Measurements from ENCODE around the gene FUOM. TPM values are rescaled to one million over a fixed set of nuclear protein-coding genes. Genes with fewer than 3 reads are reported as not detected.

FUOM gene
- polyA plus RNA-seq, 1 of the 3 experiments (the other 2 are of a cell fraction) = 32.5 TPM

DNA sequence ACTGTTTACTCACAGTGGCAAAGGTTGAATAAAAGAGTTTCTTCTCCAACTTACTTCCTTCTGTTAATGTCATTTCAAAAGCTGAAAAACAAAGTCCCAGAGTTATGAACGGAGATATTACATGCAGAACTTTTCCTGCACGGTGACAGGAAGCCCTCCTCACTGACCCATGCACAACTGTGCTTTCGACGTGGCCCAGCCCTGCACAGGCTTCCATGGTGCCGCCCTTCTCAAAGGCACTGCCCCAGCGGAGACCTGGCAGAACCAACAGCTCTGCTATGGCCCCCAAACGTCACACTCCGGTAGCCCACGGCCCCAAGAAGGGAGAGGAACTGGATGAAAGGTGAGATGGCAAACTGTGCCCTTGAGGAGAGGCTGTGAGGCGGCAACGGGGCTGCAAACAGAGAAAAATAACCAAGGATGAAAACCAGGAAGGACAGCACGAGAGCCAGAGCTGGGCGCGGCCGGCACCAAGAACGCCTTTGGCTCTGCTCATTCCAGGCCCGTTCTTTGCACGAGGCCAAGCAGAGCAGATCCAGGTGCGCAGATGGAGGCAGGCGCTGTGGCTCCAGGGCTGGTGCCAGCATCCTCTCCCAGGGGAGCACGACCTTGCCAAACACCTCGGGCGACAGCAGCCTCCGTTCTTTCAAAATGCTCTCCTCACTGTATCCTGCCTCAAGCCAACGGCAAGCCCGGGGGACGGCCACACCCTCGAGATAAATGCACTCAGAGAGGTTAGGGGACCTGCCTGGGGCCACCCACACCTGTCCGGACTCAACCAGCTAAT lies 7.0 kb upstream of the FUOM start:
- no peak for DNase-seq
- 91% methylated on average over 29 of the region's 29 CpGs for WGBS (ENCODE audit: low lambda C conversion rate)
- Histone ChIP-seq H2AFZ (ENCODE audit: low read depth) (no peak overlapping the region), H3K27me3 (ENCODE audit: insufficient read depth) (no peaks in the 10 kb centered on the region), H3K4me1 (ENCODE audit: control insufficient read depth in 1 of 2, insufficient read depth in 2 of 2, low read depth in 1 of 2, low read length in 1 of 2) (peaks cover 0 to 9% of the 10 kb centered on the region in 2 experiments; a peak in 1 of 4 replicates), H3K27ac (ENCODE audit: low read depth in 2 of 2, low read length in 1 of 2) (no peak overlapping the region), H3K4me2 (no peak overlapping the region), H3K9ac (no peak overlapping the region), H3K9me3 (no peaks in the 10 kb centered on the region), H3F3A (replicated peaks; ENCODE audit: insufficient read depth) (no peaks in the 10 kb centered on the region), H3K4me3 (ENCODE audit: low read depth in 2 of 2, low read length in 1 of 2) (no peak overlapping the region), H3K9me2 (no peaks in the 10 kb centered on the region), H4K20me1 (ENCODE audit: insufficient read depth) (no peaks in the 10 kb centered on the region), H3K36me3 (replicated peaks in 1 of 2; ENCODE audit: control insufficient read depth in 1 of 2, insufficient read depth in 2 of 2, low read length in 1 of 2) (peaks cover 18 to 59% of the 10 kb centered on the region in 2 experiments), H3K79me2 (ENCODE audit: insufficient read depth) (no peaks in the 10 kb centered on the region)
- ChIA-PET POLR2A (no interaction called here), CTCF (interaction anchor here (1.4 kb wide), 1 partner anchor 35 kb away, joined by 3 read pairs; no protein-coding TSS in a partner anchor)
- no peak for TF ChIP-seq EZH2phosphoT487 (IDR thresholded peaks at IDR 0.05; ENCODE audit: borderline replicate concordance, low read depth)
- no peak for TF ChIP-seq GATA2 (CRISPR knock-in tag; IDR thresholded peaks at IDR 0.05)
- no peak for TF ChIP-seq GABPA (IDR thresholded peaks at IDR 0.05; ENCODE audit: low read depth)
- TF ChIP-seq RXRA (IDR thresholded peaks at IDR 0.05; ENCODE audit: borderline replicate concordance, low read depth) = no peak
- TF ChIP-seq FOSL2 (IDR thresholded peaks at IDR 0.05; ENCODE audit: borderline replicate concordance, low read depth) = no peak

DNA sequence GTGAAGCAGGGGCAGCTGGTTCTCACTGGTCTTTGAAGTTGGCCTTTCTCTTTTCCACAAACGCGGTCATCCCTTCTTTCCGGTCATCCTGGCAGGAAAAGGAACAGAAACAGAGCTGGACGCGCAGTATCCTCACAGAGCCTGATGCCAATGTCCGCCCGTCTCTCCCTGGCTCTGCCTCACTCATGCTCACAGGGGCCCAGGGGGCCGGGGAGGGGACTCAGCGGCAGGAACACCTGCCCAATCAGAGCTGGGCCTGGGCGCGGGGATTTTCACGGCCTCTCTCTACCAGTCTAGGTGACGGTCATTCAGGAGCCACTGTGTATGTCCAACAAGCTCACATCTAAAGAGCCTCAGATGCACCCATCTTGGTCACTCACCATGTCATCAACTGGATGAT lies 5.0 kb upstream of the FUOM start:
- CTCF ChIA-PET = interaction anchor here (9.1 kb wide), 1 partner anchor 34 kb away, joined by 73 read pairs; no protein-coding TSS in a partner anchor
- Histone ChIP-seq H2AFZ (ENCODE audit: low read depth) (no peak overlapping the region), H3K4me3 (ENCODE audit: low read depth in 2 of 2, low read length in 1 of 2) (no peak overlapping the region), H3K27me3 (ENCODE audit: insufficient read depth) (no peaks in the 10 kb centered on the region), H3K4me1 (ENCODE audit: control insufficient read depth in 1 of 2, insufficient read depth in 2 of 2, low read depth in 1 of 2, low read length in 1 of 2) (peaks cover 0 to 24% of the 10 kb centered on the region in 2 experiments; a peak in 1 of 4 replicates), H3K9ac (no peak overlapping the region), H3K4me2 (no peak overlapping the region), H3K36me3 (replicated peaks in 1 of 2; ENCODE audit: control insufficient read depth in 1 of 2, insufficient read depth in 2 of 2, low read length in 1 of 2) (peaks cover 10 to 41% of the 10 kb centered on the region in 2 experiments), H4K20me1 (ENCODE audit: insufficient read depth) (no peaks in the 10 kb centered on the region), H3K27ac (ENCODE audit: low read depth in 2 of 2, low read length in 1 of 2) (no peak overlapping the region), H3K9me2 (no peaks in the 10 kb centered on the region), H3K79me2 (ENCODE audit: insufficient read depth) (no peaks in the 10 kb centered on the region), H3F3A (replicated peaks; ENCODE audit: insufficient read depth) (no peaks in the 10 kb centered on the region), H3K9me3 (no peaks in the 10 kb centered on the region)
- TF ChIP-seq, protein P1, sequence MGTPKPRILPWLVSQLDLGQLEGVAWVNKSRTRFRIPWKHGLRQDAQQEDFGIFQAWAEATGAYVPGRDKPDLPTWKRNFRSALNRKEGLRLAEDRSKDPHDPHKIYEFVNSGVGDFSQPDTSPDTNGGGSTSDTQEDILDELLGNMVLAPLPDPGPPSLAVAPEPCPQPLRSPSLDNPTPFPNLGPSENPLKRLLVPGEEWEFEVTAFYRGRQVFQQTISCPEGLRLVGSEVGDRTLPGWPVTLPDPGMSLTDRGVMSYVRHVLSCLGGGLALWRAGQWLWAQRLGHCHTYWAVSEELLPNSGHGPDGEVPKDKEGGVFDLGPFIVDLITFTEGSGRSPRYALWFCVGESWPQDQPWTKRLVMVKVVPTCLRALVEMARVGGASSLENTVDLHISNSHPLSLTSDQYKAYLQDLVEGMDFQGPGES (IDR thresholded peaks at IDR 0.05; ENCODE audit: low read depth, low read length) = no peak
- TF ChIP-seq TAF1 (IDR thresholded peaks at IDR 0.05; ENCODE audit: borderline replicate concordance, low read depth, low read length) (no peak), JUND (IDR thresholded peaks at IDR 0.05) (no peak), FOSL2 (IDR thresholded peaks at IDR 0.05; ENCODE audit: borderline replicate concordance, low read depth) (no peak), FOXJ3 (CRISPR knock-in tag; IDR thresholded peaks at IDR 0.05) (no peak), RCOR1 (IDR thresholded peaks at IDR 0.05; ENCODE audit: low read length) (no peak), TCF12 (IDR thresholded peaks at IDR 0.05) (no peak)
- TF ChIP-seq, protein P2, sequence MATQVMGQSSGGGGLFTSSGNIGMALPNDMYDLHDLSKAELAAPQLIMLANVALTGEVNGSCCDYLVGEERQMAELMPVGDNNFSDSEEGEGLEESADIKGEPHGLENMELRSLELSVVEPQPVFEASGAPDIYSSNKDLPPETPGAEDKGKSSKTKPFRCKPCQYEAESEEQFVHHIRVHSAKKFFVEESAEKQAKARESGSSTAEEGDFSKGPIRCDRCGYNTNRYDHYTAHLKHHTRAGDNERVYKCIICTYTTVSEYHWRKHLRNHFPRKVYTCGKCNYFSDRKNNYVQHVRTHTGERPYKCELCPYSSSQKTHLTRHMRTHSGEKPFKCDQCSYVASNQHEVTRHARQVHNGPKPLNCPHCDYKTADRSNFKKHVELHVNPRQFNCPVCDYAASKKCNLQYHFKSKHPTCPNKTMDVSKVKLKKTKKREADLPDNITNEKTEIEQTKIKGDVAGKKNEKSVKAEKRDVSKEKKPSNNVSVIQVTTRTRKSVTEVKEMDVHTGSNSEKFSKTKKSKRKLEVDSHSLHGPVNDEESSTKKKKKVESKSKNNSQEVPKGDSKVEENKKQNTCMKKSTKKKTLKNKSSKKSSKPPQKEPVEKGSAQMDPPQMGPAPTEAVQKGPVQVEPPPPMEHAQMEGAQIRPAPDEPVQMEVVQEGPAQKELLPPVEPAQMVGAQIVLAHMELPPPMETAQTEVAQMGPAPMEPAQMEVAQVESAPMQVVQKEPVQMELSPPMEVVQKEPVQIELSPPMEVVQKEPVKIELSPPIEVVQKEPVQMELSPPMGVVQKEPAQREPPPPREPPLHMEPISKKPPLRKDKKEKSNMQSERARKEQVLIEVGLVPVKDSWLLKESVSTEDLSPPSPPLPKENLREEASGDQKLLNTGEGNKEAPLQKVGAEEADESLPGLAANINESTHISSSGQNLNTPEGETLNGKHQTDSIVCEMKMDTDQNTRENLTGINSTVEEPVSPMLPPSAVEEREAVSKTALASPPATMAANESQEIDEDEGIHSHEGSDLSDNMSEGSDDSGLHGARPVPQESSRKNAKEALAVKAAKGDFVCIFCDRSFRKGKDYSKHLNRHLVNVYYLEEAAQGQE (IDR thresholded peaks at IDR 0.05; ENCODE audit: low read depth, low read length) = no peak
- TF ChIP-seq, protein P3, sequence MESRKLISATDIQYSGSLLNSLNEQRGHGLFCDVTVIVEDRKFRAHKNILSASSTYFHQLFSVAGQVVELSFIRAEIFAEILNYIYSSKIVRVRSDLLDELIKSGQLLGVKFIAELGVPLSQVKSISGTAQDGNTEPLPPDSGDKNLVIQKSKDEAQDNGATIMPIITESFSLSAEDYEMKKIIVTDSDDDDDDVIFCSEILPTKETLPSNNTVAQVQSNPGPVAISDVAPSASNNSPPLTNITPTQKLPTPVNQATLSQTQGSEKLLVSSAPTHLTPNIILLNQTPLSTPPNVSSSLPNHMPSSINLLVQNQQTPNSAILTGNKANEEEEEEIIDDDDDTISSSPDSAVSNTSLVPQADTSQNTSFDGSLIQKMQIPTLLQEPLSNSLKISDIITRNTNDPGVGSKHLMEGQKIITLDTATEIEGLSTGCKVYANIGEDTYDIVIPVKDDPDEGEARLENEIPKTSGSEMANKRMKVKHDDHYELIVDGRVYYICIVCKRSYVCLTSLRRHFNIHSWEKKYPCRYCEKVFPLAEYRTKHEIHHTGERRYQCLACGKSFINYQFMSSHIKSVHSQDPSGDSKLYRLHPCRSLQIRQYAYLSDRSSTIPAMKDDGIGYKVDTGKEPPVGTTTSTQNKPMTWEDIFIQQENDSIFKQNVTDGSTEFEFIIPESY (IDR thresholded peaks at IDR 0.05; ENCODE audit: borderline replicate concordance, low read depth) = no peak
- DNase-seq = no peak
- POLR2A ChIA-PET = no interaction called here
- 89% methylated on average over 8 of the region's 13 CpGs for WGBS (ENCODE audit: low lambda C conversion rate)

Data from SK-N-SH (cell line).